ENCODE measurements around the gene NEU4.

Gene NEU4

GRCh38 chr2:241865957-241866789, 57.2 kb downstream of the NEU4 start:
- no peak for DNase-seq (ENCODE audit: low read depth)
